MM.1S (cell line): ENCODE results near the gene FPGS.

Experiments used
- EZH2 ChIP-seq: fragments of 300-600 bp; sonication (generic); optimal IDR thresholded peaks from 2 replicates; pipeline ENCODE3; 2017; ENCODE audit warnings: low read depth, mild to moderate bottlenecking, antibody characterized with exemption, low read length, mixed read lengths
- TF ChIP-seq, protein P1 (sequence below): fragments of 300-600 bp; sonication (generic); IDR thresholded peaks from 2 replicates; pipeline ENCODE4 v1.5.1; 2016; ENCODE audit warnings: antibody characterized with exemption, low read length, mixed read lengths

- TF ChIP-seq, protein P1, sequence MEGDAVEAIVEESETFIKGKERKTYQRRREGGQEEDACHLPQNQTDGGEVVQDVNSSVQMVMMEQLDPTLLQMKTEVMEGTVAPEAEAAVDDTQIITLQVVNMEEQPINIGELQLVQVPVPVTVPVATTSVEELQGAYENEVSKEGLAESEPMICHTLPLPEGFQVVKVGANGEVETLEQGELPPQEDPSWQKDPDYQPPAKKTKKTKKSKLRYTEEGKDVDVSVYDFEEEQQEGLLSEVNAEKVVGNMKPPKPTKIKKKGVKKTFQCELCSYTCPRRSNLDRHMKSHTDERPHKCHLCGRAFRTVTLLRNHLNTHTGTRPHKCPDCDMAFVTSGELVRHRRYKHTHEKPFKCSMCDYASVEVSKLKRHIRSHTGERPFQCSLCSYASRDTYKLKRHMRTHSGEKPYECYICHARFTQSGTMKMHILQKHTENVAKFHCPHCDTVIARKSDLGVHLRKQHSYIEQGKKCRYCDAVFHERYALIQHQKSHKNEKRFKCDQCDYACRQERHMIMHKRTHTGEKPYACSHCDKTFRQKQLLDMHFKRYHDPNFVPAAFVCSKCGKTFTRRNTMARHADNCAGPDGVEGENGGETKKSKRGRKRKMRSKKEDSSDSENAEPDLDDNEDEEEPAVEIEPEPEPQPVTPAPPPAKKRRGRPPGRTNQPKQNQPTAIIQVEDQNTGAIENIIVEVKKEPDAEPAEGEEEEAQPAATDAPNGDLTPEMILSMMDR: no peak
- TF ChIP-seq EZH2: no peak
Observed at GRCh38 chr9:127762111-127762676, 40.5 kb upstream of the FPGS start.
